Astrocyte (in vitro differentiated cells and primary cell): ENCODE measurements around the gene RGS11. TPM values are rescaled to one million over a fixed set of nuclear protein-coding genes. Genes with fewer than 3 reads are reported as not detected.

ENCODE experiments used
- DNase-seq: peaks from one replicate; pipeline ENCODE4 v3.0.0-alpha.2; 2010; ENCODE audit warnings: low read depth
- FAIRE-seq: peaks from 2 replicates; lab custom pipeline; 2011; peaks lifted over from hg19 to GRCh38; lab: Jason Lieb, UNC
- H2AFZ ChIP-seq: 2 replicates; pipeline ENCODE4 v1.6.0; 2012; ENCODE audit warnings: low read depth, low read length, inconsistent platforms
- H3K27ac ChIP-seq: 2 replicates; pipeline ENCODE4 v1.5.1; 2011; ENCODE audit warnings: low read depth, low read length, inconsistent platforms
- H3K27me3 ChIP-seq: 2 replicates; pipeline ENCODE4 v1.6.0; 2011; ENCODE audit warnings: low read length, inconsistent platforms; ENCODE audit not compliant: insufficient read depth
- H3K36me3 ChIP-seq: 2 replicates; pipeline ENCODE4 v1.5.1; 2011; ENCODE audit warnings: low read length, inconsistent platforms; ENCODE audit not compliant: insufficient read depth
- H3K4me1 ChIP-seq: 2 replicates; pipeline ENCODE4 v1.5.1; 2011; ENCODE audit warnings: low read length, inconsistent platforms; ENCODE audit not compliant: insufficient read depth
- H3K4me2 ChIP-seq: 2 replicates; pipeline ENCODE4 v1.6.0; 2012; ENCODE audit warnings: low read length, inconsistent platforms
- H3K4me3 ChIP-seq: 2 replicates; pipeline ENCODE4 v1.5.1; 2011; ENCODE audit warnings: low read depth, mild to moderate bottlenecking, low read length, inconsistent platforms; ENCODE audit not compliant: insufficient read depth
- H3K79me2 ChIP-seq: 2 replicates; pipeline ENCODE4 v1.6.0; 2012; ENCODE audit warnings: mild to moderate bottlenecking, low read length, inconsistent platforms; ENCODE audit not compliant: insufficient read depth
- H3K9ac ChIP-seq: 2 replicates; pipeline ENCODE4 v1.6.0; 2012; ENCODE audit warnings: mild to moderate bottlenecking, low read length, inconsistent platforms
- H3K9me3 ChIP-seq: 2 replicates; pipeline ENCODE4 v1.5.1; 2012; ENCODE audit warnings: low read depth, mild to moderate bottlenecking, low read length, inconsistent platforms; ENCODE audit not compliant: insufficient read depth
- H4K20me1 ChIP-seq: 2 replicates; pipeline ENCODE4 v1.6.0; 2012; ENCODE audit warnings: low read length, inconsistent platforms; ENCODE audit not compliant: insufficient read depth
- H3K27ac Mint-ChIP-seq: one replicate; pipeline ENCODE4 v1.8.0; 2021; ENCODE audit warnings: mild to moderate bottlenecking, mixed read lengths; ENCODE audit not compliant: unreplicated experiment
- H3K27me3 Mint-ChIP-seq: one replicate; pipeline ENCODE4 v1.8.0; 2021; ENCODE audit warnings: low read depth, mixed read lengths; ENCODE audit not compliant: unreplicated experiment
- H3K36me3 Mint-ChIP-seq: one replicate; pipeline ENCODE4 v1.8.0; 2021; ENCODE audit warnings: low read depth, mixed read lengths; ENCODE audit not compliant: unreplicated experiment
- H3K4me1 Mint-ChIP-seq: one replicate; pipeline ENCODE4 v1.8.0; 2021; ENCODE audit warnings: low read depth, mixed read lengths; ENCODE audit not compliant: unreplicated experiment
- H3K4me3 Mint-ChIP-seq: one replicate; pipeline ENCODE4 v1.8.0; 2021; ENCODE audit warnings: mild to moderate bottlenecking, moderate library complexity, mixed read lengths; ENCODE audit not compliant: unreplicated experiment
- H3K9me3 Mint-ChIP-seq: one replicate; pipeline ENCODE4 v1.8.0; 2021; ENCODE audit warnings: mild to moderate bottlenecking, mixed read lengths; ENCODE audit not compliant: unreplicated experiment
- EZH2 ChIP-seq: IDR thresholded peaks from 2 replicates; pipeline ENCODE4 v1.6.1; 2012; ENCODE audit warnings: mild to moderate bottlenecking, low read length, inconsistent platforms; ENCODE audit not compliant: insufficient read depth
- total RNA-seq: library from RNA; stranded (reverse); gene quantifications from 2 replicates; pipeline ENCODE4 v1.2.1, GENCODE V29; 2021
- TF ChIP-seq, protein P1 (sequence below): IDR thresholded peaks from 2 replicates; pipeline ENCODE4 v1.5.1; 2011; ENCODE audit warnings: low read depth, mild to moderate bottlenecking, inconsistent platforms, low read length, moderate library complexity; ENCODE audit not compliant: insufficient read depth

The RGS11 gene
- total RNA-seq, 1 donor from 2014 or later = 2.7 TPM

DNA sequence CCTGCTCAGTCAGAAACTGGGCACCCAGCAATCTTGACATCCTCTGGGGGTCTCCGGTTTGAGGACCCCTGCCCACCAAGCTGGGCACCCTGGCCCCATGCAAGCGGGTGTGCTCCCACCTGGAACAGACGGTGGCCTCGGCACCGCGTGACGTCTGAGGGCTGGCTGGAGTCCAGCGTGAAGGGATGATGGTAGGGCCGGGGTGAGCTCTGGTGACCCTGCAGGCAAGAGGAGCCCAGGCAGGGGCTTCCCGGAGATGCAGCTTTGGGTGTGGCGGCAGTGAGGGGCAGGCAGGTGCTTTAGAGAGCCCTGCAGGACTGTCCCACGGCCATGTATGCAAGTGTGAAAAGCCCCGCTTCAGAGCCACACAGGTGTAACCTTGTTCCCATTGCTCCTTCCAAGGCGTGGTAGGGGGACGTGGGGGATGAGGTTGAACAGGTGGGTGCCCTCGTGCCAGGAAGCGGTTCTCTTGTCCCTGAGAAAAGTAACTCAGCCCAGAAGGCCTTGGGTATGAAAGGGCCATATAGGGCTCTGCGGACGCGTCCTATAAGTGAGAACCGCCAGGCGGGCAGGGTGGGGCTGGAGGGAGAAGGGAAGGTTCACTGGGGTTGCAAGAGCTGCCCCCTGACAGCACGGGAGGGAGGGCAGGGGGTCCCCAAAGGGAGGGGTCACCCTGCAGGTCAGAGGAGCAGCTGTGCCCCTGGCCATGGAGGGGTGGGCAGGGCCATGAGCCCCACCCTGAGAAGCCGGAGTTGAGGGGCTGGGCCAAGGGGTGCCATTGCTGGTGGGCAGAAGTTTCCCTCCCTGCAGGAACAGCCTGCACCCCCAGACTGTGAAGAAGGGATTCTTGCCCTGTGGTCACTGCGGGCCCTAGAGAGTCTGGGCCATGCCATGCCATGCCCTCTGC lies 9.2 kb downstream of the RGS11 start:
- Histone ChIP-seq H4K20me1 (no peaks in the 10 kb centered on the region), H2AFZ (no peak overlapping the region), H3K36me3 (no peaks in the 10 kb centered on the region), H3K9ac (no peak overlapping the region), H3K4me2 (no peak overlapping the region), H3K9me3 (no peaks in the 10 kb centered on the region), H3K4me3 (no peak overlapping the region), H3K4me1 (no peaks in the 10 kb centered on the region), H3K79me2 (no peaks in the 10 kb centered on the region), H3K27me3 (no peaks in the 10 kb centered on the region), H3K27ac (no peak overlapping the region)
- no peaks in the 10 kb centered on the region for H3K9me3 Mint-ChIP-seq
- TF ChIP-seq EZH2 = no peak
- TF ChIP-seq, protein P1, sequence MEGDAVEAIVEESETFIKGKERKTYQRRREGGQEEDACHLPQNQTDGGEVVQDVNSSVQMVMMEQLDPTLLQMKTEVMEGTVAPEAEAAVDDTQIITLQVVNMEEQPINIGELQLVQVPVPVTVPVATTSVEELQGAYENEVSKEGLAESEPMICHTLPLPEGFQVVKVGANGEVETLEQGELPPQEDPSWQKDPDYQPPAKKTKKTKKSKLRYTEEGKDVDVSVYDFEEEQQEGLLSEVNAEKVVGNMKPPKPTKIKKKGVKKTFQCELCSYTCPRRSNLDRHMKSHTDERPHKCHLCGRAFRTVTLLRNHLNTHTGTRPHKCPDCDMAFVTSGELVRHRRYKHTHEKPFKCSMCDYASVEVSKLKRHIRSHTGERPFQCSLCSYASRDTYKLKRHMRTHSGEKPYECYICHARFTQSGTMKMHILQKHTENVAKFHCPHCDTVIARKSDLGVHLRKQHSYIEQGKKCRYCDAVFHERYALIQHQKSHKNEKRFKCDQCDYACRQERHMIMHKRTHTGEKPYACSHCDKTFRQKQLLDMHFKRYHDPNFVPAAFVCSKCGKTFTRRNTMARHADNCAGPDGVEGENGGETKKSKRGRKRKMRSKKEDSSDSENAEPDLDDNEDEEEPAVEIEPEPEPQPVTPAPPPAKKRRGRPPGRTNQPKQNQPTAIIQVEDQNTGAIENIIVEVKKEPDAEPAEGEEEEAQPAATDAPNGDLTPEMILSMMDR = no peak
- FAIRE-seq = no peak
- no peak overlapping the region for H3K4me3 Mint-ChIP-seq
- no peaks in the 10 kb centered on the region for H3K4me1 Mint-ChIP-seq
- peaks cover 10% of the 10 kb centered on the region for H3K36me3 Mint-ChIP-seq
- H3K27ac Mint-ChIP-seq = no peak overlapping the region
- H3K27me3 Mint-ChIP-seq = peaks cover 6% of the 10 kb centered on the region
- no peak for DNase-seq

DNA sequence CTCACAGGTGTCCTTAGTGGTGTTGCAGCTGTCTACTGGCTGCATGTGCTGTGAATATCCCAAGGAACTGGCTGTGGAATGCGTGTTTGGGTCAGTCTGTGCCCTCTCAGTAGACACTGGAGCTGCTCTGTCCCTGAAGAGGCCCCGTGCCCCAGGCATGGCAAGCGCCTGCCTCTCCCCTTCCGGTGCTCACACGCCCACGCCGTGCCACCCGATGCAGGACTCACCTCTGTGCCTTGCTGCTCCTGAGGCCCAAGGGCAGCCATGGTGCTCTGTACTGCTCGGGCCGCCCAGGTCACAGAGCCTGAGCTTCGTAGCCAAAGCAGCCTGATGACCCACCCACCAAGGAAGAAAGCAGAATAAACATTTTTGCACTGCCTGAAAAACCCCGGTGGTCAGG lies 10.0 kb downstream of the RGS11 start:
- DNase-seq (no peak), FAIRE-seq (no peak)
- H3K4me3 ChIP-seq = no peak overlapping the region
- H3K27me3 ChIP-seq = no peaks in the 10 kb centered on the region
- no peaks in the 10 kb centered on the region for H3K36me3 ChIP-seq
- H3K9me3 ChIP-seq = no peaks in the 10 kb centered on the region
- Mint-ChIP-seq H3K4me3 (no peak overlapping the region), H3K9me3 (no peaks in the 10 kb centered on the region), H3K27me3 (peaks cover 6% of the 10 kb centered on the region), H3K27ac (no peak overlapping the region), H3K4me1 (no peaks in the 10 kb centered on the region), H3K36me3 (peaks cover 14% of the 10 kb centered on the region)
- no peaks in the 10 kb centered on the region for H3K79me2 ChIP-seq
- no peaks in the 10 kb centered on the region for H3K4me1 ChIP-seq
- no peaks in the 10 kb centered on the region for H4K20me1 ChIP-seq
- no peak overlapping the region for H3K4me2 ChIP-seq
- no peak for TF ChIP-seq EZH2
- TF ChIP-seq, protein P1 = no peak
- H2AFZ ChIP-seq = no peak overlapping the region
- no peak overlapping the region for H3K27ac ChIP-seq
- no peak overlapping the region for H3K9ac ChIP-seq

DNA sequence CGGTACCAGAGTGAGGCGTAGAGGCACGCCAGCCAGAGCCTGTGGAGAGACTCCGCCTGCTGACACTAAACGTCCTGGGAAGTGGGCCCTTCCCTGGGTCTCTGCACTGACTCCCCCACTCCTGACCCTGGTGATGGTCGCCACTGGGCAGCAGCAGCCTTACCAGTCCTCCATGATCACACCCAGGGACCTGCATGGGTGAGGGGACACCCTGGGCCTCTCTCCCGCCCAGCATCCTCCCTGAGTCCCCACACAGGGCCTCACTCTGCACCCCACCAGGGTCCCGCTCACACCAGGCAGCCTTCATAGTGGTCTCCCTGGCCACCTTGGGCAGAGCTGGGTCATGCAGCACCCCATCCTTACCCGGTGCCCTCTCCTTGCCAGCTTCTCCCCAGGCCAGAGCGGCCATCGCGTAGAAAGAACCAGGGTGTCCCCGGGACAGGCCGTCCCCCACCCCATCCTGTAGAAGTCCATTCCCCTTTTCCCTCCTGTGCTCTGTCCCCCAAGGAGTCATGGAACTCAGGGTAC lies 10.7 kb downstream of the RGS11 start:
- no peak overlapping the region for H3K27ac Mint-ChIP-seq
- H4K20me1 ChIP-seq = no peaks in the 10 kb centered on the region

More for the DNA sequence above, 10.7 kb downstream of the RGS11 start:
- no peaks in the 10 kb centered on the region for H3K9me3 Mint-ChIP-seq
- H3K27me3 Mint-ChIP-seq = peaks cover 6% of the 10 kb centered on the region
- TF ChIP-seq EZH2 = no peak
- TF ChIP-seq, protein P1 = no peak
- Histone ChIP-seq H3K27me3 (no peaks in the 10 kb centered on the region), H3K9me3 (no peaks in the 10 kb centered on the region), H3K36me3 (no peaks in the 10 kb centered on the region), H3K9ac (no peak overlapping the region), H2AFZ (no peak overlapping the region), H3K4me2 (no peak overlapping the region), H3K79me2 (no peaks in the 10 kb centered on the region), H3K27ac (no peak overlapping the region), H3K4me3 (no peak overlapping the region), H3K4me1 (no peaks in the 10 kb centered on the region)
- FAIRE-seq = no peak
- no peaks in the 10 kb centered on the region for H3K4me1 Mint-ChIP-seq
- H3K36me3 Mint-ChIP-seq = peaks cover 20% of the 10 kb centered on the region
- no peak overlapping the region for H3K4me3 Mint-ChIP-seq
- no peak for DNase-seq
